GM19438 (cell line): ENCODE data around the gene SRSF8.
"Not testable (repeated sequence)": the region's sequence is repeated elsewhere in the genome, so short reads cannot be mapped to it uniquely, and the experiment has no call there.

Source experiments
- ATAC-seq: cut with Tn5 transposase; IDR thresholded peaks from one replicate; pipeline ENCODE4 v1.9.1; 2021; ENCODE audit warnings: low read depth; ENCODE audit not compliant: unreplicated experiment

Gene SRSF8

GRCh38 chr11:95093548-95093947 lies 26.8 kb downstream of the SRSF8 start:
- ATAC-seq: no peak

- ATAC-seq: peak; percentile 62
Measured at GRCh38 chr11:95095858-95096587, 29.3 kb downstream of the SRSF8 start.

- no peak for ATAC-seq
Measured at GRCh38 chr11:95097209-95097608, 30.5 kb downstream of the SRSF8 start.

- ATAC-seq: no peak
Measured at GRCh38 chr11:95098826-95099225, 32.1 kb downstream of the SRSF8 start.

- ATAC-seq: no peak
Measured at GRCh38 chr11:95100191-95100648, 33.5 kb downstream of the SRSF8 start.

GRCh38 chr11:95100856-95101507 lies 34.3 kb downstream of the SRSF8 start:
- no peak for ATAC-seq

GRCh38 chr11:95101935-95102334 lies 35.2 kb downstream of the SRSF8 start:
- ATAC-seq: no peak

GRCh38 chr11:95102733-95103132 lies 36.0 kb downstream of the SRSF8 start:
- ATAC-seq: no peak

- no peak for ATAC-seq
Measured at GRCh38 chr11:95103701-95104100, 37.0 kb downstream of the SRSF8 start.

GRCh38 chr11:95104121-95104830 lies 37.6 kb downstream of the SRSF8 start:
- no peak for ATAC-seq

- no peak for ATAC-seq
Measured at GRCh38 chr11:95104856-95105255, 38.1 kb downstream of the SRSF8 start.

GRCh38 chr11:95108159-95108611 lies 41.5 kb downstream of the SRSF8 start:
- ATAC-seq: no peak

- no peak for ATAC-seq
Measured at GRCh38 chr11:95108671-95109551, 42.2 kb downstream of the SRSF8 start.

- not testable (repeated sequence) for ATAC-seq
Measured at GRCh38 chr11:95111471-95111870, 44.8 kb downstream of the SRSF8 start.

- ATAC-seq: no peak
Measured at GRCh38 chr11:95111923-95112540, 45.3 kb downstream of the SRSF8 start.

- ATAC-seq: no peak
Measured at GRCh38 chr11:95115597-95115996, 48.9 kb downstream of the SRSF8 start.

- ATAC-seq: no peak
Measured at GRCh38 chr11:95119361-95120060, 52.8 kb downstream of the SRSF8 start.
